Activated CD8-positive, alpha-beta T cell treated with anti-CD3 and anti-CD28 coated beads for 36 hours (primary cell): ENCODE results near the gene ZNF285. TPM values are rescaled to one million over a fixed set of nuclear protein-coding genes. Genes with fewer than 3 reads are reported as not detected.
"Not testable (repeated sequence)": the region's sequence is repeated elsewhere in the genome, so short reads cannot be mapped to it uniquely, and the experiment has no call there.

ENCODE experiments used
- ATAC-seq: fragments of 200-7000 bp; cut with Tn5 transposase; one replicate; pipeline ENCODE4 v1.10.0; 2021; ENCODE audit warnings: mild to moderate bottlenecking, moderate library complexity
- CTCF ChIA-PET: fragments of 350-600 bp; sonication (Branson Sonifier 250); formaldehyde crosslinking; loops from one replicate; lab custom pipeline; 2021; ENCODE audit warnings: antibody characterized with exemption; lab: Charles Lee
- POLR2A ChIA-PET: fragments of 350-600 bp; sonication (Branson Sonifier 250); formaldehyde crosslinking; loops from one replicate; lab custom pipeline; 2021; ENCODE audit warnings: antibody characterized with exemption; lab: Charles Lee
- DNase-seq: peaks from one replicate; pipeline ENCODE4 v3.0.0-alpha.2; 2020
- H3K27ac Mint-ChIP-seq: one replicate; pipeline ENCODE4 v1.8.0; 2021; ENCODE audit warnings: mild to moderate bottlenecking, mixed read lengths
- H3K27me3 Mint-ChIP-seq: one replicate; pipeline ENCODE4 v1.8.0; 2021; ENCODE audit warnings: mixed read lengths
- H3K36me3 Mint-ChIP-seq: one replicate; pipeline ENCODE4 v1.8.0; 2021; ENCODE audit warnings: low read depth, mixed read lengths
- H3K4me1 Mint-ChIP-seq: one replicate; pipeline ENCODE4 v1.8.0; 2021; ENCODE audit warnings: low read depth, mixed read lengths
- H3K4me3 Mint-ChIP-seq: one replicate; pipeline ENCODE4 v1.8.0; 2021; ENCODE audit warnings: mild to moderate bottlenecking, moderate library complexity, mixed read lengths
- H3K9me3 Mint-ChIP-seq: one replicate; pipeline ENCODE4 v1.8.0; 2021; ENCODE audit warnings: mixed read lengths
- intact Hi-C: fragments of 100-400 bp; cut with micrococcal nuclease; formaldehyde crosslinking; loops from one replicate; pipeline ENCODE4 v1.10.0; 2022
- total RNA-seq, 2 experiments: library from RNA; stranded (reverse); gene quantifications; one replicate each; pipeline ENCODE4 v1.2.3, GENCODE V29; 2021
- TF ChIP-seq, protein P1 (sequence below): fragments of 200-600 bp; IDR thresholded peaks from one replicate; pipeline ENCODE4 v1.8.0; 2022; ENCODE audit warnings: antibody characterized with exemption, mild to moderate bottlenecking

ZNF285 gene
- total RNA-seq, 2 experiments from 2014 or later = 1.7 TPM

DNA sequence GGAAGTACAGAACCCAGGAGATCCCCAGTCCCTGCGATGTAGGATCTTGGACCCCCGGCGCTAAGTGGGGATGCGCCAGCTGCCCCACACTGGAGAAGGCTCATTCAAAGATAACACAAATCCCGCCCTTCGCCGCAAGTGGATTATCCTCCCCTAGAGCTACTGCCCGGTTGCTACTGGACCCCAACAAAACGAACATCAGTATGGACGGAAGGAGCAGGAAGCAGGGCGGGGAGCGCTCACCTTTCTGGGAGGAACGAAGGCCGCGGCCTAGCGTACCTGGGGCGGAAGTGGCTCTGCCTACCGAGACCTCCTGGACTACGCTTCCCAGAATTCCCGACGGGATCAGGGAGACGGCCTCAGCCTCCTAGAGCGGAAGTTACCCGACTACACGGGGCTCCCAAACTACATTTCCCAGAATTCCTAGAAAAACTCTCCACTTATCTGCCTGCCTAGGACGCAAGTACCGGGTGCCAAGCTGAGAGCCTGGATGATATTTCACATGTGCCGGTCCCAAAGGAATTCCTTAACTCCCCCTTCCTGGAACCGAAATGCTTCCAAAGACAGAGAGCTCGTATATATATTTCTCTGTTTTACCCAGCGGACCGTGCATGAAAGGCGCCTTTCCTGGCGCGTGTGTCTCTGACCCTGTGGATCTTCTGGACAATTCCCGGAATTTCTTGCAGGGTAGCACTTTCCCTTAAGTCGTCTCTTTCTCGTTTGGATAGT, 44.9 kb downstream of the ZNF285 start, which contains the start of gene ZNF112:
Gene ZNF112, minus strand, starts transcription at position 298 of the 729 bp plus-strand sequence. CDS start 16,141 bp downstream, outside the sequence.
- Mint-ChIP-seq H3K4me3 (peak within 1 kb of the TSS; percentile 48), H3K36me3 (peaks cover 16% of the 10 kb centered on the region), H3K27me3 (peaks cover 4% of the 10 kb centered on the region), H3K4me1 (peaks cover 2% of the 10 kb centered on the region), H3K27ac (no peak within 1 kb of the TSS), H3K9me3 (peaks cover 38% of the 10 kb centered on the region)
- no peak for ATAC-seq
- intact Hi-C loops = no loop called here
- POLR2A ChIA-PET = interaction anchor here (1.0 kb wide), 1 partner anchor 139 kb away, joined by 3 read pairs; no protein-coding TSS in a partner anchor
- CTCF ChIA-PET = no interaction called here
- TF ChIP-seq, protein P1, sequence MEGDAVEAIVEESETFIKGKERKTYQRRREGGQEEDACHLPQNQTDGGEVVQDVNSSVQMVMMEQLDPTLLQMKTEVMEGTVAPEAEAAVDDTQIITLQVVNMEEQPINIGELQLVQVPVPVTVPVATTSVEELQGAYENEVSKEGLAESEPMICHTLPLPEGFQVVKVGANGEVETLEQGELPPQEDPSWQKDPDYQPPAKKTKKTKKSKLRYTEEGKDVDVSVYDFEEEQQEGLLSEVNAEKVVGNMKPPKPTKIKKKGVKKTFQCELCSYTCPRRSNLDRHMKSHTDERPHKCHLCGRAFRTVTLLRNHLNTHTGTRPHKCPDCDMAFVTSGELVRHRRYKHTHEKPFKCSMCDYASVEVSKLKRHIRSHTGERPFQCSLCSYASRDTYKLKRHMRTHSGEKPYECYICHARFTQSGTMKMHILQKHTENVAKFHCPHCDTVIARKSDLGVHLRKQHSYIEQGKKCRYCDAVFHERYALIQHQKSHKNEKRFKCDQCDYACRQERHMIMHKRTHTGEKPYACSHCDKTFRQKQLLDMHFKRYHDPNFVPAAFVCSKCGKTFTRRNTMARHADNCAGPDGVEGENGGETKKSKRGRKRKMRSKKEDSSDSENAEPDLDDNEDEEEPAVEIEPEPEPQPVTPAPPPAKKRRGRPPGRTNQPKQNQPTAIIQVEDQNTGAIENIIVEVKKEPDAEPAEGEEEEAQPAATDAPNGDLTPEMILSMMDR = no peak
- DNase-seq = peak; percentile 32

DNA sequence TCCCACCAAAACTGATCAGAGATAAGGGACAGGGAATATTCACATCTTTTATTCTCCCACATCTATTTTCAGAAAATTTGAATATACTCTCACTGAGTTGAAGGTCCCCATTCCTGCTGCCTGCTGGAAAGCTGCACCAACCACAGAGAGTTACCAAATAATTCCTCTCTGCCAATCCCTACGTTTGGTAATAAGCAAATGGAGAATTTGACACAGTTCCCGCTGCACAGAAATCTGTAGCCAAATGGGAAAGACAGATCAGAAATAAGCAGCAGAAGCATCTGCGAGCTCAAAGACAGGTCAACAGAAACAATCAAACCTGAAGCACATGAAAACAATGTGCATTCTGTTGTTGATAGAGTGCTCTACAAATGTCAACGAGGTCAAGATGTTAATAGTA, 54.9 kb downstream of the ZNF285 start:
- Mint-ChIP-seq H3K4me1 (no peaks in the 10 kb centered on the region), H3K36me3 (peaks cover 8% of the 10 kb centered on the region), H3K4me3 (no peak overlapping the region), H3K27ac (no peak overlapping the region), H3K27me3 (peaks cover 1% of the 10 kb centered on the region), H3K9me3 (peaks cover 19% of the 10 kb centered on the region)
- CTCF ChIA-PET = no interaction called here
- POLR2A ChIA-PET = no interaction called here
- intact Hi-C loops = no loop called here
- TF ChIP-seq, protein P1 = no peak
- ATAC-seq = no peak
- DNase-seq = no peak

DNA sequence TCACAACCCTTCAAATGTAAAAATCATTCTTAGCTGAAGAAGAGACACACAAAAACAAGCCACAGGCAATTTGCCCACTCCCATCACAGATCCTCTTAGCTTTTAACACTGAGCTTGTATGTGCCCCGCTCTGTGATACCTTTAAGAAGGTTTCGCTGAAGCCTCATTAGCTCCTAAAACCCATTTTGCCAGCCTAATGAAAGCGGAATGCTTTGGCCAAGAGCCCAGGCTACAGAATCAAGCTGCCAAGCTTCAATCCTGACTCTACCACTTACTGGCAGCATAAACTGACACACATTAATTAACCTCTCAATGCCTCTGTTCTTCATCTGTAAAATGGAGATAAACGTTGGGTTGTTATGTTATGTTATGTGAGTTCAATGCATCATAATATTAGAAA, 55.4 kb downstream of the ZNF285 start:
- intact Hi-C loops = no loop called here
- CTCF ChIA-PET = no interaction called here
- Mint-ChIP-seq H3K4me1 (no peaks in the 10 kb centered on the region), H3K36me3 (peaks cover 8% of the 10 kb centered on the region), H3K9me3 (peaks cover 17% of the 10 kb centered on the region), H3K27me3 (no peaks in the 10 kb centered on the region), H3K27ac (no peak overlapping the region), H3K4me3 (no peak overlapping the region)
- TF ChIP-seq, protein P1 = no peak
- no peak for ATAC-seq
- POLR2A ChIA-PET = no interaction called here
- no peak for DNase-seq

DNA sequence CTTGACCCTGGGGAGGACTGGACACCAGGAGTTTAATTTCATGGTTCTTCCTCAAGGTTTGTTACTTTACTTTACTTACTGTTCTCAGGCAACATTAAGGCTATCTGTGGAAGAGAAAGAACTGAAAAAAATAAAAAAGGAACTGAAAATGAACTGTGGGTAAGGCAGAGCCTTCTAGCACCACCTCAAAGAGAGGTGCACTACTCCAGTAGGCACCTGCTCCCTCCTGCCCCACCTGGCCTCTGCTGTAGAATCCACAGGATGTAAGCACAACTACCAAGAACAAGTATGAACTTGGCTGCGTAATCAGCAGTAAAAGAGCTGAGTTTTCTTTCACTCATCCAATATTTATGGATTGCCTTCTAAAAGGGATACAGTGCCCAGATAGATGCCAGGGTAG, 57.2 kb downstream of the ZNF285 start:
- H3K27me3 Mint-ChIP-seq = no peaks in the 10 kb centered on the region
- no peaks in the 10 kb centered on the region for H3K4me1 Mint-ChIP-seq
- DNase-seq (no peak), ATAC-seq (no peak)
- TF ChIP-seq, protein P1 = no peak
- peaks cover 16% of the 10 kb centered on the region for H3K9me3 Mint-ChIP-seq
- POLR2A ChIA-PET = no interaction called here
- no peak overlapping the region for H3K4me3 Mint-ChIP-seq
- no peak overlapping the region for H3K27ac Mint-ChIP-seq
- H3K36me3 Mint-ChIP-seq = peaks cover 4% of the 10 kb centered on the region
- CTCF ChIA-PET = no interaction called here
- intact Hi-C loops = no loop called here

DNA sequence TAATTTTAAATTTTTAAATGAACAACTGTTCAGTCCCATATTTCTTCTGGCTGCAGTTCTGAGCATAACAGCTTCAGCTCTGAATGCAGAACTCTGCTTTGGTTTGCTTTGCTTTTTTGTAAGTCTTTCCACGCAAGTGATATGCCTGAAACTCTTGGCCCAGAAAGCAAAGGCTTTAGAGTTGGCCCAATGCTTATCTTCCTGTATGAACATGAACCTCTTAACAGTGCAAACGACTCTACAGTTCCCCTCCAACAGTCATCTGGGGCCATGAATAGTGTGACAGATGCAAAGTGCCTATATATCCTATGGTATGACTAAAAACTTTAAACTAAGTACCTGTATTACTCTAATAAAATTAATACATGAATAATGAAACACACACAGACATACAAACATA, 59.6 kb downstream of the ZNF285 start:
- no peak overlapping the region for H3K27ac Mint-ChIP-seq
- TF ChIP-seq, protein P1 = no peak
- no peaks in the 10 kb centered on the region for H3K4me1 Mint-ChIP-seq
- no peak overlapping the region for H3K4me3 Mint-ChIP-seq
- intact Hi-C loops = no loop called here
- no peak for ATAC-seq
- CTCF ChIA-PET = no interaction called here
- DNase-seq = no peak
- peaks cover 2% of the 10 kb centered on the region for H3K36me3 Mint-ChIP-seq
- no peaks in the 10 kb centered on the region for H3K27me3 Mint-ChIP-seq
- POLR2A ChIA-PET = no interaction called here
- peaks cover 18% of the 10 kb centered on the region for H3K9me3 Mint-ChIP-seq

DNA sequence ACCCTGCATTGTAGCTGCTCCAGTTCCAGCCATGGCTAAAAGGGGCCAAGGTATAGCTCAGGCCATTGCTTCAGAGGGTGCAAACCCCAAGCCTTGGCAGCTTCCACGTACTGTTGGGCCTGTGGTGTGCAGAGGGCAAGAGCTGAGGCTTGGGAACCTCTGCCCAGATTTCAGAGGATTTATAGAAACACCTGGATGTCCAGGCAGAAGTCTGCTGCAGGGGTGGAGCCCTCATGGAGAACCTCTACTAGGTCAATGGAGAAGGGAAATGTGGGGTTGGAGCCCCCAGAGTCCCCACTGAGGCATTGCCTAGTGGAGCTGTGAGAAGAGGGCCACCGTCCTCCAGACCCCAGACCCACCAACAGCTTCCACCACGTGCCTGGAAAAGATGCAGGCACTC, 66.8 kb downstream of the ZNF285 start:
- CTCF ChIA-PET, H3K4me1 Mint-ChIP-seq, H3K27me3 Mint-ChIP-seq, intact Hi-C loops, ATAC-seq, H3K27ac Mint-ChIP-seq, DNase-seq, POLR2A ChIA-PET, H3K4me3 Mint-ChIP-seq: not testable (repeated sequence)
- Mint-ChIP-seq H3K36me3 (peaks cover 20% of the 10 kb centered on the region), H3K9me3 (peaks cover 43% of the 10 kb centered on the region)
